ENCODE measurements around the gene CASD1. TPM values are rescaled to one million over a fixed set of nuclear protein-coding genes. Genes with fewer than 3 reads are reported as not detected.

Gene CASD1
- total RNA-seq, 1 donor from 2014 or later, result 17.9 TPM

GRCh38 chr7:94510582-94511496, 1.2 kb downstream of the CASD1 start:
- peak; percentile 56 for DNase-seq (ENCODE audit: missing footprints)
- ATAC-seq, result peak; percentile 22
- intact Hi-C loops (cut with DNase I), result loop anchor here (5.0 kb wide), 1 partner anchor 146 kb away; the partner anchor contains the start of gene SGCE

GRCh38 chr7:94511718-94512117, 2.1 kb downstream of the CASD1 start:
- ATAC-seq, result no peak
- DNase-seq (ENCODE audit: missing footprints), result no peak
- intact Hi-C loops (cut with DNase I), result loop anchor here (5.0 kb wide), 1 partner anchor 146 kb away; the partner anchor contains the start of gene SGCE

GRCh38 chr7:94512735-94513564, 3.3 kb downstream of the CASD1 start:
- intact Hi-C loops (cut with DNase I), result loop anchor here (5.0 kb wide), 1 partner anchor 144 kb away; the partner anchor contains the start of gene SGCE
- no peak for ATAC-seq
- no peak for DNase-seq (ENCODE audit: missing footprints)

GRCh38 chr7:94513565-94513860, 3.9 kb downstream of the CASD1 start:
- DNase-seq (ENCODE audit: missing footprints) (no peak), ATAC-seq (no peak)
- intact Hi-C loops (cut with DNase I), result loop anchor here (5.0 kb wide), 1 partner anchor 144 kb away; the partner anchor contains the start of gene SGCE

DNA sequence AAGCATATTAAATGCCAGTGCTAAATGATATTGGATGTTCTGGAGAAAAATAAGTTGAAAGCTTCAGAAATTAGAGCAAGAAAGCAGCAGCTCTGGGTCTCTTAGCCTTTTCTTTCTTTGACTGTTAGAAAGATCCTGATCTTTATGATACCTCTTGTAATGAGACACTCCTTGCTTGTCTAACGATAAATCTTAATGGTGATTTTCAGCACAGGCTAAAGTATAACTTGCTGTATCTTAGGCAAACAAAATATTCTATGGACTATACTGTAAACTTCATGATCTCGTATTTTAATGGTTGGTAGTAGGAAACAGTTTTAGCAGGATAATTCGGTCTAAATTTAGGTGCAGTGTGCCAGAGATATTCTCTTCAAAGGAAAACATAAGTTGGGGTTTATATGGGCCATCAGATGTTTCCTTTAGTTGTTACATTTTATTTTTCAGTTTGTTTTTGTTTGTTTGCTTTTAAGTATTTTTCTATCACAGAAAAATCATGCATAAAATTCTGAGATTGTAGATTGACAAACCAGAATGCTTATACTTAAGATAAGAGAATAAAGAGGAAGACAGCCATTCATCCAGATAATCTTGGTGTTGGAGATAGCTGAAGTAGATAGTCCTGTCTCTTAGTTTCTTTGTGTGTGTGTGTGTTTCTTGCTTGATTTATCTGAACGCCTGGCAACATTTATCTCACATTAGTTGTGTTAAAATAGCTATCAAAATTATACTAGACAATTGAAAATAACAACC, 4.7 kb downstream of the CASD1 start:
- ATAC-seq (no peak), DNase-seq (ENCODE audit: missing footprints) (no peak)
- intact Hi-C loops (cut with DNase I), result loop anchor here (5.0 kb wide), 1 partner anchor 143 kb away; the partner anchor contains the start of gene SGCE

- intact Hi-C loops (cut with DNase I), result loop anchor here (5.0 kb wide), 1 partner anchor 142 kb away; the partner anchor contains the start of gene SGCE
- ATAC-seq (no peak), DNase-seq (ENCODE audit: missing footprints) (no peak)
These were observed 5.3 kb downstream of the CASD1 start for GRCh38 chr7:94514917-94515316.

GRCh38 chr7:94525923-94526322, 16.3 kb downstream of the CASD1 start:
- intact Hi-C loops (cut with DNase I), result no loop called here
- DNase-seq (ENCODE audit: missing footprints) (no peak), ATAC-seq (no peak)

DNA sequence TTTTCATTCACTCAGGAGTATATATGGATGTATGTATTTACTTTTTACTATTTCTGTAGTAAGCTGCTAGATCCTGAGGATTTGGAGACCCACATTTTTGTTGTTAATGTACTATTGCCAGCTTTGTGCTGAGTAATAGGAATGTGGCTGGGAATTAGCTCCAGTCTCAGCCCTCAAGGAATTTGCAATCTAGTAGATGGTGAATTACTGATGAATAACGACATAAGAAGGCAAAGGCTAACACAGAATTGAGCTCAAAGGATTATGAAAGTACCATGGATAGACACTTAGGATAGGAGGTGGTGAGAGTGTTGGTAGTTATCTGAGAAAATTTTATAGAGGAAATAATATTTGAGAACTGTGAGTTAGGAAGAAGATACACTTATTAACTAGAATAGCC, 19.9 kb downstream of the CASD1 start:
- ATAC-seq, result no peak
- no peak for DNase-seq (ENCODE audit: missing footprints)
- intact Hi-C loops (cut with DNase I), result no loop called here

DNA sequence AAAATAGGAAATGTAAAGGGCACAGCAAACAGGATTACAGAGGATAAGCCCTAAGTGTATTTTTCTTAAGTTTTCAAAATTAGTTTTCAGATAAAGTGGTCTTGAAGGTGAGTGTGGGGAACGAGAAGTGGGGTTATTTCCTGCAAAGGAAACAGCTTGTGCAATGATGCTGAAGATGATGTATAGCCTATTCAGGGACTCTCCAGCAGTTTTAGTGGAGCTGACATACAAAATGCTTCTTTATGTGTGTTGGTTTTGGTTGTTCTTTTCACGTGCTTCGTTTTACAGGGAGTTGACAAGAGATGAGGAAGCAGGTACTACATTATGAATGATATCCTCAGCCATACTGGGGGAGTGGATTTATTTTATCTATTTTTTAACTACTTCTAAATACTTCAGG, 20.5 kb downstream of the CASD1 start:
- DNase-seq (ENCODE audit: missing footprints) (no peak), ATAC-seq (no peak)
- intact Hi-C loops (cut with DNase I), result no loop called here

DNA sequence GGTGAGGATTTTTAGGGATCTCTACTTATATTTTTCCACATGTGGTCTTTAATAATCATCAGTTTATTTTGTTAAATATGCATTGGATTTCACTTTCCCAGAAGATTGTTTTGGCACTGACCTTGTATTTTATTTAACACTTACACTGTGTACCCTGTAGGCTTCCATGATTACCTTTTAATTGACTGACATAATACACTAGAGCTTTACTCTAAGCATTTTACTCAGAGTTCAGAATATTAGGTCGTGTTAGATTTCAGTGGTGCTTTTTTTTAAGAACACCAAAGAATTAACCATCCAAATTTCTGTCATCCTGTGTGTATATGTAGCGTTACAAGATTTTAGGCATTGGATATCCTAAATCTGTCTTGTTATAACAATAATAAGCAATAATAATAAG, 23.1 kb downstream of the CASD1 start:
- ATAC-seq (no peak), DNase-seq (ENCODE audit: missing footprints) (no peak)
- intact Hi-C loops (cut with DNase I), result no loop called here

DNA sequence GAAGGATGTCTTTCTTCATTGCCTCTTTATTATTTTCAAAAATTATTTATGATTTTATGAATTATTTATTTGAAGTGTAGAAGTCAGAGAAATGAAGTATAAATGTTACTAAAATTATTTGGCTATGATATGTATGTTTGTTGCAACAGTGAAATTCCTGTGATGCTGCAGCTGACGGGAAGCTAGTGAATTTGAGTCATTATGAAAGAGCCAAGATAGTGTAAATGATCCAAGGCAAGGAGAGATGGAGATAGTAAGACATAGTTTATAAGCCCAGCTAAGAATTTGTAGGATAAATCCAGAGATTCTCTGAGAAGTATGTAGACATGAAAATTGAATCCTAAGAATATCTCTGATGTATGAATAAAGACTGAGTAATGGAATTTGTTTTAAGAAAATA, 30.8 kb downstream of the CASD1 start:
- DNase-seq (ENCODE audit: missing footprints) (no peak), ATAC-seq (no peak)
- intact Hi-C loops (cut with DNase I), result no loop called here

DNA sequence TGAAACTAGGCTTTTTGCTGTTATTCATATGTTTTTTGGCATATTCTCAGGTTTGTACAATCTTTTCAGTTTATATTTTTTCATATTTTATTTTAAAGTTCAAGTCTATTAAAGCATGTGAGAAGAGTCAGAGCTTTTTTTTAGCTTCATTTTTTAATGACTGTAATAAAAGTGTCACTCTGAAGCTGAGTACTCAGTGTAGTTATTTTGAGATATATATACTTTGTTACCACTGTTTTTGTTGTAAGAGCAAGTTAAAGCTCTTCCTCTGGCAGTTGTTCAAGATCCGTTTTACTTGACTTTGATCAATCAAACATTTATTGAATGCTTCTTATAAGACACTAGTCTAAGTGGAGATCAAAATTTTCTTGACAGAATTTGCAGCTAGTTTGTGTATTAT, 37.5 kb downstream of the CASD1 start:
- ATAC-seq (no peak), DNase-seq (ENCODE audit: missing footprints) (no peak)
- intact Hi-C loops (cut with DNase I), result no loop called here

GRCh38 chr7:94556028-94556427, 46.4 kb downstream of the CASD1 start:
- no peak for DNase-seq (ENCODE audit: missing footprints)
- intact Hi-C loops (cut with DNase I), result no loop called here
- ATAC-seq, result no peak

GRCh38 chr7:94557215-94557614, 47.6 kb downstream of the CASD1 start:
- ATAC-seq, result no peak
- intact Hi-C loops (cut with DNase I), result no loop called here
- no peak for DNase-seq (ENCODE audit: missing footprints)

DNA sequence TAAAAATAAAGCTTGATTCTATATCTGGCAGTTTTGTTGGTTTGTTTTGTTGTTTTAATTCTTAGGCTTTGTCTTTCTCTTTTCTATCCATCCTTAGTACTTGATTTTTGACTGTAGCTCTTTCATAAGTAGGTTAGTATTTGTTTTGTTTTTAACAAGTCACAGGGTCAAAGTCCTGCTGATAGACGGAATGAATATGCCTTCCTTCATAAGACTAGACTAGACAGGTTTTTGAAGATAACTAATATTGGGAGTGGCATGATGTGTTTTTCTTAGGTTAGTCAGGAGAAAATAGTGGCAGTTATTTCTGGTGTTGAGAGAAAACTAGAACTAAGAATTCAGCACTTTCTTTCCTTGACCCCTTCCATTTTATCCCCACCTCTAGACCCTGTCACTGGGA, 50.4 kb downstream of the CASD1 start:
- intact Hi-C loops (cut with DNase I), result no loop called here
- no peak for ATAC-seq

GRCh38 chr7:94561841-94562514, 52.4 kb downstream of the CASD1 start:
- ATAC-seq (no peak), DNase-seq (ENCODE audit: missing footprints) (no peak)
- intact Hi-C loops (cut with DNase I), result no loop called here

More for the DNA sequence above, 50.4 kb downstream of the CASD1 start:
- no peak for DNase-seq (ENCODE audit: missing footprints)

- DNase-seq (ENCODE audit: missing footprints) (no peak), ATAC-seq (no peak)
- intact Hi-C loops (cut with DNase I), result no loop called here
These were observed 52.9 kb downstream of the CASD1 start for GRCh38 chr7:94562525-94562924.

DNA sequence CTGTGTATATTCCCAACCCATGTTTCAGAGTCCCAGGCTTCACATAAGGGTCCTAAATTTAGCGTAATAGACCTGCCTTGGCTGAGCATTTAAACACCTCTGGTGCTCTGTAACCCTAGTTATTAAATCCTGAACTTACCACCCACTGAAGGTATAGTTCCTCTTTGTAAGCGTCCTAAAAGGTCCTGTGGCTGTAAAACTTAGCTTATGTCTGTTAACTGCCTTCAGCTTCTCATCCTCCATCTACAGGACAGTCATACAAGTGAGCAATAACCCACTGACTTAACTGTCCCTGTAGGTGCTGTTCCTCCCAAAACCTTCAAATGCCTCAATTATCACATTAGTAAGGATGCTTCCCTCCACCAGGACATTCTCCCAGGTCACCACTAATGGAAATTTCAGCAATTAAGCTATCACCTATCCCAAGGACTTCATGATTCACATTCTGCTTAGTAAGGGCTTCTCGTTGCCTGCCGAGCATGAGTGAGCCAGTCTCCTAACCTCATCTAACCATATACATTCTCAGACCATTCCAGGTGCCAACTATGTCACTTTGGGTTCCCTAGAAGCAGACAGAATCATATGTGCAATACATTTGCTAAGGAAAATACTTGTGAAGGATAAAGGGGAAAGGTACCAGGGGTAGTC, 55.8 kb downstream of the CASD1 start:
- intact Hi-C loops (cut with DNase I), result no loop called here
- ATAC-seq, result no peak
- DNase-seq (ENCODE audit: missing footprints), result no peak
